Fibroblast of skin of abdomen (primary cell): ENCODE data around the gene SLC6A11.

ENCODE experiments used
- DNase-seq: peaks from one replicate; pipeline ENCODE4 v3.0.0-alpha.2; 2013

SLC6A11 gene

GRCh38 chr3:10889206-10889960 is 73.4 kb downstream of the SLC6A11 start:
- no peak for DNase-seq

GRCh38 chr3:10890665-10891064 is 74.6 kb downstream of the SLC6A11 start:
- DNase-seq, result no peak

DNA sequence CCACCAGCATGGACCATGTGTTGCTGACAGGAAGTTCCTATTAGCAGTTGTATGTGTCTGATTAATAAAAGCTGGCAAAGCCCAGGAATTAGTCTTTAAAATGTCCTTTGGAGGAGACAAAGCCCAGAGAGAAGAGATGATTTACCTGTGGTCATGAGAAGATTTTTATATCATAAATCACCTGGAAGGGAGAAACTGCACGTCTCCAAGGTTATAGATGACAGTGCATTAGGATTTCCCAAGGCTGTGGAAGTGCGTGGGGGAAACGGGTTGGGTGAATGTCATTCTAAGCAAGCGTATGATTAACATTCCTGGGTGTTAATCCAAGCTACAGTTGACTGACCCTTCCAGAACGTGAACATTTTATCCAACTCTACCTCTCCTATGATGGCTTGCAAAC is 76.6 kb downstream of the SLC6A11 start:
- no peak for DNase-seq

GRCh38 chr3:10901296-10901945 is 85.4 kb downstream of the SLC6A11 start:
- no peak for DNase-seq

- no peak for DNase-seq
These were observed 91.2 kb downstream of the SLC6A11 start for GRCh38 chr3:10907262-10907661.

GRCh38 chr3:10910367-10910766 is 94.3 kb downstream of the SLC6A11 start:
- no peak for DNase-seq

DNA sequence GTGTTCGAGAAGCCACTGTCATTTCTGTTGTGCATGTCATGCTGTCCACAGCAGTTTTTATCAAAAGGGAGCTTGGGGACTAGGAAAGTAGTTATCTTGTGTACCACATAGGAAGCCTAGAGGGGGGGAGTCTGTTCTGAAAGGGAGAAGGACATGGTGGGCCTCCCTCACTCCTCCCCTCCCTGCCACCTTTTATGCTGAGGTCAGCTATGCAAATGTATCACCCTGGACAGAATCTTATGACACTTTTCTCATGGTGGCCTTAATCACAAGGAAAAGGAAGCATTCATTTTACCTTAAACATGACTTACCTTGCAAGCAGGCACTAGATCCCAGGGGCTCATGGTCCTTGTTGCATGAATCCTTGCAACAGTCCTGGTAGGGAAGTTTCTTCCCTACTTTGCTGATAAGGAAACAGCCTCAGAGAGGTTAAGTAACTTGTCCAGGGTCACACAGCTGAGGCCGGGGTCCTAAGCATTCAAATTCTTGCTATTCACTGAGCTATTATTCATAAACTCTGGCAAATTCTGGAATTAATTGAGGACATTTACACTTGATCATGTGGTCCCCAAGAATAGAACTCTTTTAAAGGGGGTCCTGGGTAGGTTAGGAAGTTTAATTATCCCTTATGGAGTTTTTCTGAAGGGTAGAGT is 95.4 kb downstream of the SLC6A11 start:
- DNase-seq, result no peak

DNA sequence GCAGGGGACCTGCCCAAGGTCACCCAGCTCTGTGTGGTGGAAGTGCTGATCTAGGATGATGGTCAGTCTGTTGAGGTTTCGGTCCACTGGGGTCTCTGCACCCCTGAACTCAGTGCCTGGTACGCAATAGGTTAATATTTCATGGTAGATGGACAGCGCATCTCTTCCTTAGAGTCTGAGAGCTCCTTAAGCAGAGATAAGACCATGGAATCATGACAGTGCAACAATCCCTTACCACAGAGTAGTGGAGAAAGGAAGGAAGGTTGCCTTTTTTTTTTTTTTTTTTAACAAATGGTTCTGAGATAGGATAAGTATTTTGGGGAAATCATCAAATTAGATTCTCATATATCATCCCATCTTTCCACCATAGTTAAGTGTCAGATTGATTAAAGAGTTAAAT is 96.8 kb downstream of the SLC6A11 start:
- DNase-seq, result no peak

GRCh38 chr3:10915376-10915775 is 99.3 kb downstream of the SLC6A11 start:
- no peak for DNase-seq

GRCh38 chr3:10917176-10917575 is 101.1 kb downstream of the SLC6A11 start:
- DNase-seq, result no peak

GRCh38 chr3:10918011-10918410 is 102.0 kb downstream of the SLC6A11 start:
- DNase-seq, result no peak

DNA sequence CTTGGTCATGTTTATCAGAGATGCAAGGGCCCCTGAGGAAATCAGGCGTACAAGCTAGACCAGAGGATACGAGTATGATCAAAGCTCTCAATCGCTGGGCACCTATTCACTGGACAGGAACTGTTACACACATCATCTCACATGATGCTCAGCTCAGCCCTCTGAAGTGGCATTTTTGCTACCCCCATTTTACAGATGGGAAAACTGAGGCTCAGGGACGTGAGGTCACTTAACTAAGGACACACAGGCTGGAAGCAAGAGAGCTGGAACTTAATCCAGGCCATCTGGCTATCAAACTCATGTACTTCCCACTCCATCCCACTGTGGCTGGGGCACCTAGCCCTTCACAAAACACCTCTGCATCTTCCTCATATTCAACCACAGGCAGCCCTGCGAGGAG is 103.6 kb downstream of the SLC6A11 start:
- no peak for DNase-seq

DNA sequence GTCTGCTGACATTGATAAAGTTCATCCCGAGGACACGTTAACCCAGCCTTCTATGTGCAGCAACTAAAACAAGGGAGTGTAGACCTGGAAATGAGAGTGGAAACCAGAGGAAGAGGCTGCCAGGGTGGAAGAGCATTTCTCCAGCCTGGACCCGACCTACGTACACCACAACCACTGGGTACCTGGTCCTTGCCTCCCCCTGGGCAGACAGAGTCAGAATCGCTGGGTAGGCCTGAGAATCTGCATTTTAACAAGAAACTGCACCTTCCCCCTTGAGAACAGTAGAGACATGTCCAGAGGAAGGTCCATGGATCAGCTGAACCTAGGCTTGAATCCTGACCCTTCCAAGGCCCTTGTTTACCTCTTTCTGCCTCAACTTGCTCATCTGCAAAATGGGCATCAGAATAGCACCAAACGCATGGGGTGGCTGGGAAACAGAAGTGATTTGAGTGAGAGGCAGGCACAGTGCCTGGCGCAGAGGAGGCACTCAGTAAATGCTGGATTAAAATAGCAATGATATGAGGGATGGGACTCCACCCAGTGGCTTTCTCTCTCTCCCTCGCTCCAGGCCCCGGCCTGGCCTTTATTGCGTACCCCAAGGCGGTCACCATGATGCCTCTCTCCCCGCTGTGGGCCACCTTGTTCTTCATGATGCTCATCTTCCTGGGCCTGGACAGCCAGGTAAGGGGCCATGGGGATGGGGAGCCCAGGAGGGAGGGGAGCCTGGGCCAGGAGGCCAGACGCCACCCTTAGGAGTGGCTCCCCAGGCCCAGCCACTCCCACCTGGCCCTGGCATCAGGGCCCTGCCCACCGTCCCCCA is 109.6 kb downstream of the SLC6A11 start:
- DNase-seq, result no peak

GRCh38 chr3:10926256-10926810 is 110.3 kb downstream of the SLC6A11 start:
- no peak for DNase-seq

DNA sequence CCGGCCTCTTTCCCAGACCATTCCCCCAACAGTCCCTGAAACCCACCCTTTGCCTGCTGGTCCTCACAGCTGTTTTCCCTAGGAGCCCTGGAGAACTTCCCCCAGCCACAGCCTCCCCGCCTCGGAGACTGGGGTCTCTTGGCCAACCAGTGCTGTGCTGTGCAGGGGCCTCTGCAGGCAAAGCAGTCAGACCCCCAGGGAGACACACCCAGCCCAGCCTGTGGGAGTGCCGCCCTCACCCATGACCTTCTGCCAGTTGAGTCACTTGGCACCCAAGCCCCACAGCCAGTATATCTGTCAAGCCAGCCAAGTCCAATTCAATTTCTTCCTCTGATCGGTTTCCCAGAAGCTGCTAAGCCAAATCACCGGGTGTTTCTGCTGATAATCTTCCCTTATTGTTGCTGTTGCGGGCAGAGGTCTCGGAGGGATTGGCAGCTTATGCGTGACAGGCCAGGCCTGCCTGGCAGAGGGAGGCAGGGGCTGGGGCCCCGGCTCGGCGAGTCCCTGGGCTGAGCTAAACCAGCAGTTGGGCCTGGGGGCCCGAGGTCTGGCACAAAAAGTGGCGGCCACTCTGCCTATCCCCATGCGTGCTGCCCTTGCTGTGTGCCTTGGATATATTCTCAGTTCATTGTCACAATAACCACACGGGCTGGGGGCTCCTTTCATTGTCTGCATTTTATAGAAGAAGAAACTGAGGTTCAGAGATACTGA is 110.9 kb downstream of the SLC6A11 start:
- DNase-seq, result no peak

- DNase-seq, result no peak
These were observed 111.5 kb downstream of the SLC6A11 start for GRCh38 chr3:10927551-10927950.

GRCh38 chr3:10928407-10928960 is 112.5 kb downstream of the SLC6A11 start:
- no peak for DNase-seq

DNA sequence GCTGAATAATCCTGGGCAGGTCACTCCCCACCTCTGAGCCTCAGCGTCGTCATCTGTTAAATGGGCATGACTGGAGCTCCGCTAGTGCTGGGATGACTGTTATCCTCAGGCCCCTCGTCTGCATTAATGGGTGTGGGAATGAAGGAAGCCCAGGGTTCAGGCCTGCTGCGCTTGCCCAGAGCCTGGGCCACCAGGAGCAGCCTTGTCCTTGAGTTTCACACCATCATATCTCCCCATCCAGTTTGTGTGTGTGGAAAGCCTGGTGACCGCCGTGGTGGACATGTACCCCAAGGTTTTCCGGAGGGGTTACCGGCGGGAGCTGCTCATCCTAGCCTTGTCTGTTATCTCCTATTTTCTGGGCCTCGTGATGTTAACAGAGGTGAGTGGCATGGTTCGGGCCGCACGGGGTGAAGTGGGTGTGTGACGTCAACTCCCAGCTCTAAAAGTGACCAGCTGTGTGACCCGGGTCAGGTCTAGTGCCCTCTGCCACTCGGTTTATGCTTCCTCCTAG is 113.0 kb downstream of the SLC6A11 start:
- no peak for DNase-seq

DNA sequence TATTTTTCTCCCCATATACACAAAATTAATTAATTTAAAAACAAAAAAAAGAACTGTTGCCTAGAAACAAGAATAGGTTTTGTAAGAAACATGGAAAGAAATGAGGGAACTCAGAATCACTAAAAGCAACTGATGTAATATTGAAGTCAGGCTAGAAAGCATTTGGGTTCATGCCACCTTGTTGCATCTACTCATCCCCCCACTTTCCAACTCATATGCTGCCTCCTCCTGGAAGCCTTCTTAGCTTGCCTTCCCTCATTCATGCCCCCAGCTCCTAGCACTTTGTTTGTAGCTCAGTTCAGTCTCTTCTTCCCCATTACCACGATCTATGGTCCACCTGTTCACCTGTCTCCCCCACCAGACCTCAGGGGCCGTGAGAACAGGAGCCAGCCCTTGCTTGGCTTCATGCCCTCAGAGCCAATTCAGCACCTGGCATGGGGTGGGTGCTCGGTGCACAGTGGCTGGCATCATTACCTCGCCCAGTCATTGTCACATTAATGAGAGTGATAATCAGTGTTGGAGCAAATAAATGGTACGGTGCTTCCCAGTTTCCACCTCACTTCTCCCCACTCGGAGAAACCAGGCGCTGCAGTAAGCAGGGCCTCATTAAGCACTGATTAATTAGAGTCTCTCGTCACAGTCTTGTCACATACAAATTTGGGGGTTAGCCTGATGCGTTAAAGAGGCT is 114.1 kb downstream of the SLC6A11 start:
- DNase-seq, result no peak

- DNase-seq, result no peak
These were observed 114.6 kb downstream of the SLC6A11 start for GRCh38 chr3:10930666-10931040.

DNA sequence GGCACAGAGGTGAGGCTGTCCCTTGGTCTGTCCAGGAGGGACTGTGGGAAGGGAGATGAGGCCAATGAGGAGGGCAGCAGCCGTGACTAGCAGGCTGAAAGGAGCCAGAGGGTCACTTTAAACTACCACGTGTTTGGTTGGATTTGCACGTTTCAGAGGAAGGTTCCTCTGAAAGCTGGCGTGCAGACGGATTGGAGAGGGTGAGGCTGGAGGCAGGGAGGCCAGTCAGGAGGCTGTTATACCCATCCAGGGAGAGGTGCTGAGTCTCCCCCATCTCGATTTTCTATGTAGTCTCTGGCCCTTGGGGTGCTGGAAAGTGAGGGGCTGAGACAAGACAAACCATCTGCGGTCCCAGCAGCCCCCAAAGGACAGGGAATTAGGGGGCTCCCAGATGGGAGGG is 116.6 kb downstream of the SLC6A11 start:
- no peak for DNase-seq
